Bronchial epithelial cell (primary cell): ENCODE measurements around the gene MMP15. TPM values are rescaled to one million over a fixed set of nuclear protein-coding genes. Genes with fewer than 3 reads are reported as not detected.

Source experiments
- DNase-seq: peaks from one replicate; pipeline ENCODE4 v3.0.0-alpha.2; 2010; ENCODE audit warnings: low read depth
- FAIRE-seq: peaks from 2 replicates; lab custom pipeline; 2011; peaks lifted over from hg19 to GRCh38; lab: Jason Lieb, UNC
- H3K27me3 ChIP-seq: 2 replicates; pipeline ENCODE4 v1.5.1; 2011; ENCODE audit warnings: low read length; ENCODE audit not compliant: control insufficient read depth, insufficient read depth
- H3K36me3 ChIP-seq: 2 replicates; pipeline ENCODE4 v1.5.1; 2011; ENCODE audit warnings: low read length; ENCODE audit not compliant: control insufficient read depth, insufficient read depth
- H3K4me3 ChIP-seq: 2 replicates; pipeline ENCODE4 v1.5.1; 2011; ENCODE audit warnings: mild to moderate bottlenecking, low read depth, low read length, control low read depth
- CTCF ChIP-seq: IDR thresholded peaks from 2 replicates; pipeline ENCODE4 v1.5.1; 2011; ENCODE audit warnings: mild to moderate bottlenecking, moderate library complexity, low read length, control low read depth, inconsistent platforms; ENCODE audit not compliant: insufficient read depth, severe bottlenecking
- total RNA-seq: library from RNA; depleted of rRNA; stranded (reverse); fragments of >200 nt; gene quantifications from 2 replicates; pipeline ENCODE4 v1.2.1, GENCODE V29; 2014

The MMP15 gene
- total RNA-seq, 1 donor from 2014 or later = 8.4 TPM

GRCh38 chr16:57988929-57989328 is 36.6 kb upstream of the MMP15 start:
- Histone ChIP-seq H3K27me3 (no peaks in the 10 kb centered on the region), H3K4me3 (no peak overlapping the region), H3K36me3 (no peaks in the 10 kb centered on the region)
- no peak for TF ChIP-seq CTCF
- DNase-seq (peak; percentile 92), FAIRE-seq (no peak)

- Histone ChIP-seq H3K4me3 (no peak overlapping the region), H3K27me3 (no peaks in the 10 kb centered on the region), H3K36me3 (peaks cover 12% of the 10 kb centered on the region)
- TF ChIP-seq CTCF = no peak
- no peak for DNase-seq
- FAIRE-seq = no peak
These were observed 33.9 kb upstream of the MMP15 start for GRCh38 chr16:57991551-57992059.

GRCh38 chr16:57992084-57992483 is 33.5 kb upstream of the MMP15 start:
- Histone ChIP-seq H3K27me3 (no peaks in the 10 kb centered on the region), H3K36me3 (peaks cover 16% of the 10 kb centered on the region), H3K4me3 (no peak overlapping the region)
- DNase-seq = no peak
- no peak for FAIRE-seq
- TF ChIP-seq CTCF = no peak

GRCh38 chr16:57993438-57993837 is 32.1 kb upstream of the MMP15 start:
- no peak for TF ChIP-seq CTCF
- H3K4me3 ChIP-seq = no peak overlapping the region
- DNase-seq = peak; percentile 69
- no peak for FAIRE-seq
- peaks cover 23% of the 10 kb centered on the region for H3K36me3 ChIP-seq
- H3K27me3 ChIP-seq = no peaks in the 10 kb centered on the region

- FAIRE-seq = no peak
- Histone ChIP-seq H3K27me3 (no peaks in the 10 kb centered on the region), H3K4me3 (no peak overlapping the region), H3K36me3 (peaks cover 23% of the 10 kb centered on the region)
- TF ChIP-seq CTCF = no peak
- DNase-seq = no peak
These were observed 31.7 kb upstream of the MMP15 start for GRCh38 chr16:57993897-57994296.

GRCh38 chr16:57994361-57994760 is 31.2 kb upstream of the MMP15 start:
- TF ChIP-seq CTCF = no peak
- peaks cover 23% of the 10 kb centered on the region for H3K36me3 ChIP-seq
- DNase-seq = no peak
- no peaks in the 10 kb centered on the region for H3K27me3 ChIP-seq
- no peak for FAIRE-seq
- no peak overlapping the region for H3K4me3 ChIP-seq
